GM12878 (cell line): Measurements from ENCODE around the gene MAP2K2. TPM values are rescaled to one million over a fixed set of nuclear protein-coding genes. Genes with fewer than 3 reads are reported as not detected.

Experiments used
- ATAC-seq: fragments of 200-7000 bp; cut with Tn5 transposase; 3 replicates; pipeline ENCODE4 v1.9.1; 2020; ENCODE audit warnings: mild to moderate bottlenecking, moderate library complexity
- BruUV-seq: library from RNA; stranded (reverse); fragments of 400-500 nt; replicated peaks from 2 replicates; lab custom pipeline; 2021; lab: Mats Ljungman, UMichigan
- CTCF ChIA-PET: fragments of 300-600 bp; sonication (Branson Sonifier 250); formaldehyde crosslinking; extraction: SDS; loops from one replicate; lab custom pipeline; 2021; ENCODE audit warnings: inconsistent platforms; lab: Yijun Ruan, JAX
- POLR2A ChIA-PET: fragments of 350-600 bp; formaldehyde crosslinking; extraction: SDS; loops from one replicate; lab custom pipeline; 2021; ENCODE audit warnings: inconsistent platforms; lab: Charles Lee
- RAD21 ChIA-PET: fragments of 300-600 bp; sonication (Branson Sonifier 250); formaldehyde crosslinking; loops from one replicate; lab custom pipeline; 2023; ENCODE audit warnings: antibody characterized with exemption; ENCODE audit not compliant: unreplicated experiment; lab: Charles Lee
- SMC1A ChIA-PET: fragments of 300-600 bp; sonication (Branson Sonifier 250); formaldehyde crosslinking; loops from one replicate; lab custom pipeline; 2023; ENCODE audit not compliant: unreplicated experiment, uncharacterized antibody; lab: Charles Lee
- DNase-seq: peaks from one replicate; pipeline ENCODE4 v3.0.0-alpha.2; 2011; ENCODE audit warnings: low read depth, low spot score
- FAIRE-seq: peaks from 3 replicates; lab custom pipeline; 2011; peaks lifted over from hg19 to GRCh38; lab: Jason Lieb, UNC
- H2AFZ ChIP-seq: 2 replicates; pipeline ENCODE4 v1.6.0; 2011; ENCODE audit warnings: low read depth, low read length, control low read depth; ENCODE audit not compliant: control insufficient read depth
- H3K27ac ChIP-seq: 2 replicates; pipeline ENCODE4 v1.5.1; 2011; ENCODE audit warnings: control low read depth; ENCODE audit not compliant: control insufficient read depth, insufficient read depth
- H3K27me3 ChIP-seq, 2 experiments: replicated peaks in 1 of 2; 2 replicates each; pipeline versions ENCODE4 v1.6.0 to v1.6.1; 2011; ENCODE audit warnings: low read length in 1 of 2; ENCODE audit not compliant: control insufficient read depth in 2 of 2, insufficient read depth in 2 of 2
- H3K36me3 ChIP-seq, 2 experiments: 2 replicates each; pipeline ENCODE4 v1.5.1; 2011; ENCODE audit warnings: low read length in 1 of 2; ENCODE audit not compliant: control insufficient read depth in 2 of 2, insufficient read depth in 2 of 2
- H3K4me1 ChIP-seq: 2 replicates; pipeline ENCODE4 v1.6.1; 2011; ENCODE audit warnings: mild to moderate bottlenecking, low read length, moderate library complexity, mixed read lengths; ENCODE audit not compliant: control insufficient read depth, insufficient read depth
- H3K4me2 ChIP-seq: 2 replicates; pipeline ENCODE4 v1.6.0; 2011; ENCODE audit warnings: control low read depth; ENCODE audit not compliant: control insufficient read depth, insufficient read depth
- H3K4me3 ChIP-seq: fragments of 200-600 bp; sonication (generic); 2 replicates; pipeline ENCODE4 v1.5.1; 2016
- H3K79me2 ChIP-seq: 2 replicates; pipeline ENCODE4 v1.6.0; 2011; ENCODE audit warnings: low read length; ENCODE audit not compliant: control insufficient read depth, insufficient read depth
- H3K9ac ChIP-seq: 2 replicates; pipeline ENCODE4 v1.8.0; 2011; ENCODE audit warnings: low read length, control low read depth, mixed read lengths; ENCODE audit not compliant: control insufficient read depth, insufficient read depth
- H3K9me3 ChIP-seq: replicated peaks from 3 replicates; pipeline ENCODE4 v1.5.1; 2011; ENCODE audit warnings: mild to moderate bottlenecking, low read length; ENCODE audit not compliant: control insufficient read depth, insufficient read depth
- H4K20me1 ChIP-seq: 2 replicates; pipeline ENCODE4 v1.6.0; 2011; ENCODE audit not compliant: control insufficient read depth, insufficient read depth
- BACH1 ChIP-seq: fragments of 450-650 bp; IDR thresholded peaks from 2 replicates; pipeline ENCODE4 v1.6.1; 2017; ENCODE audit warnings: mild to moderate bottlenecking, borderline replicate concordance
- BHLHE40 ChIP-seq, 2 experiments: fragments of 450-650 bp in 1 of 2; IDR thresholded peaks; 2 replicates each; pipeline ENCODE4 v1.6.1; 2011 to 2017; ENCODE audit warnings: low read depth in 2 of 2, borderline replicate concordance in 1 of 2, improper control_type of control experiment in 1 of 2, low read length in 1 of 2, mild to moderate bottlenecking in 1 of 2
- BMI1 ChIP-seq: fragments of 450-650 bp; IDR thresholded peaks from 2 replicates; pipeline ENCODE4 v1.6.1; 2016; ENCODE audit warnings: mild to moderate bottlenecking, moderate library complexity, borderline replicate concordance
- DPF2 ChIP-seq: fragments of 450-650 bp; IDR thresholded peaks from 2 replicates; pipeline ENCODE4 v1.6.1; 2017; ENCODE audit warnings: mild to moderate bottlenecking
- ETV6 ChIP-seq, 2 experiments: fragments of 450-650 bp in 1 of 2; IDR thresholded peaks in 1 of 2; conservative IDR thresholded peaks in 1 of 2; 2 replicates each; pipeline ENCODE4 v1.6.1; 2014; ENCODE audit warnings: antibody characterized with exemption in 1 of 2, borderline replicate concordance in 1 of 2, low read depth in 1 of 2, mild to moderate bottlenecking in 1 of 2, moderate library complexity in 1 of 2
- JUNB ChIP-seq: IDR thresholded peaks from 2 replicates; pipeline ENCODE4 v1.6.1; 2016; ENCODE audit warnings: antibody characterized with exemption, mild to moderate bottlenecking
- KAT2A ChIP-seq: conservative IDR thresholded peaks from 2 replicates; pipeline ENCODE4 v1.6.1; 2011; ENCODE audit warnings: low read depth, low read length; ENCODE audit not compliant: control insufficient read depth
- MTA2 ChIP-seq: fragments of 450-650 bp; IDR thresholded peaks from 2 replicates; pipeline ENCODE4 v1.6.1; 2016; ENCODE audit warnings: low read depth, mild to moderate bottlenecking, moderate library complexity
- MYC ChIP-seq: IDR thresholded peaks from 2 replicates; pipeline ENCODE4 v1.6.1; 2011; ENCODE audit warnings: mild to moderate bottlenecking, low read length, moderate library complexity, inconsistent platforms; ENCODE audit not compliant: insufficient read depth, insufficient replicate concordance, insufficient read length, severe bottlenecking
- NBN ChIP-seq: fragments of 450-650 bp; IDR thresholded peaks from 2 replicates; pipeline ENCODE4 v1.6.1; 2016
- NRF1 ChIP-seq: conservative IDR thresholded peaks from 2 replicates; pipeline ENCODE4 v1.6.1; 2011; ENCODE audit warnings: mild to moderate bottlenecking, low read depth, low read length, improper control_type of control experiment
- POLR2AphosphoS2 ChIP-seq: IDR thresholded peaks from 2 replicates; pipeline ENCODE4 v1.6.1; 2011; ENCODE audit warnings: low read depth, mild to moderate bottlenecking, low read length, improper control_type of control experiment, moderate library complexity
- POLR2AphosphoS5 ChIP-seq: IDR thresholded peaks from 2 replicates; pipeline ENCODE4 v1.6.1; 2011; ENCODE audit warnings: mild to moderate bottlenecking, low read length, inconsistent platforms
- POU2F2 ChIP-seq: IDR thresholded peaks from 3 replicates; pipeline ENCODE4 v1.6.1; 2011; ENCODE audit warnings: low read depth, mild to moderate bottlenecking, low read length, borderline replicate concordance
- TAF1 ChIP-seq: IDR thresholded peaks from 2 replicates; pipeline ENCODE4 v1.6.1; 2011; ENCODE audit warnings: mild to moderate bottlenecking, low read depth, low read length, borderline replicate concordance
- YY1 ChIP-seq: IDR thresholded peaks from 2 replicates; pipeline ENCODE4 v1.6.1; 2011; ENCODE audit warnings: low read depth, mild to moderate bottlenecking, low read length
- WGBS: methylation state at CpG from one replicate; pipeline ENCODE4 v1.1.6; 2016; ENCODE audit warnings: low lambda C conversion rate; ENCODE audit not compliant: insufficient replicate concordance, insufficient coverage; ENCODE audit errors: missing lambda C conversion rate; 5-methylcytosine and 5-hydroxymethylcytosine counted together
- in situ Hi-C: fragments of 300-500 bp; cut with MboI; formaldehyde crosslinking; loops from 9 replicates; pipeline ENCODE4 v1.14.3; 2018; ENCODE audit warnings: mixed read lengths
- intact Hi-C: fragments of 100-400 bp; cut with micrococcal nuclease; formaldehyde crosslinking; loops from one replicate; pipeline ENCODE4 v1.14.2; 2022; ENCODE audit not compliant: unreplicated experiment
- polyA plus RNA-seq, 11 experiments: library from polyadenylated mRNA; depleted of rRNA in 4 of 11; unstranded in 6 of 11; stranded (reverse) in 5 of 11; fragments of >200 nt; fragmentation: Nextera tagmentation in 4 of 11; fragmentation: Illumina TruSeq in 1 of 11; extraction: Ambion mirVana in 4 of 11; extraction: Trizol in 1 of 11; gene quantifications; 1 replicate in 1 of 11; 2 replicates in 10 of 11; pipeline versions ENCODE4 v1.2.1 to v1.2.3, GENCODE V29; 2011 to 2016; ENCODE audit warnings: inconsistent platforms in 2 of 11, missing spikeins in 2 of 11, low read depth in 1 of 11
- total RNA-seq, 4 experiments: library from RNA; depleted of rRNA in 3 of 4; stranded (reverse); fragments of >200 nt in 3 of 4; fragmentation: Illumina TruSeq in 1 of 4; extraction: Trizol in 1 of 4; gene quantifications; 2 replicates each; pipeline versions ENCODE4 v1.2.1 to v1.2.3, GENCODE V29; 2013 to 2021
- TF ChIP-seq, protein P1 (sequence below): fragments of 450-650 bp; IDR thresholded peaks from 2 replicates; pipeline ENCODE4 v1.6.1; 2016; ENCODE audit warnings: mild to moderate bottlenecking
- TF ChIP-seq, protein P2 (sequence below): fragments of 150-350 bp; IDR thresholded peaks from 2 replicates; pipeline ENCODE4 v1.6.1; 2014; ENCODE audit warnings: mild to moderate bottlenecking, low read depth, low read length
- TF ChIP-seq, protein P3 (sequence below): fragments of 450-650 bp; IDR thresholded peaks from 2 replicates; pipeline ENCODE4 v1.6.1; 2017; ENCODE audit warnings: mild to moderate bottlenecking

MAP2K2 gene
- total and polyA plus RNA-seq, 10 of the 15 experiments (the other 5 are each of a cell fraction or from before 2014, with no cell fraction given): 1.00 to 210 (median 53.5) TPM

- SMC1A ChIA-PET: interaction anchor here (1.9 kb wide), 2 partner anchors 48 to 54 kb away, joined by 5 to 6 read pairs; no protein-coding TSS in a partner anchor
- H3K9ac ChIP-seq: peak overlapping the region; percentile 75
- under 1% methylated on average over 13 of the region's 23 CpGs for WGBS
- peaks cover 14% of the 10 kb centered on the region for H4K20me1 ChIP-seq
- peak overlapping the region; percentile 98 for H3K4me2 ChIP-seq
- H3K36me3 ChIP-seq: peaks cover 5 to 9% of the 10 kb centered on the region in 2 experiments; a peak in 3 of 4 replicates
- in situ Hi-C loops (loop anchor here (5.0 kb wide), 1 partner anchor 69 kb away; no protein-coding TSS in a partner anchor), intact Hi-C loops (loop anchor here (10.0 kb wide), 1 partner anchor 124 kb away; the partner anchor contains the start of genes ANKRD24 and SIRT6)
- no peak overlapping the region for H2AFZ ChIP-seq
- DNase-seq (no peak), FAIRE-seq (no peak), ATAC-seq (peak; percentile 57)
- POLR2A ChIA-PET: interaction anchor here (2.4 to 2.5 kb wide), 2 partner anchors 54 to 76 kb away, joined by 8 to 11 read pairs; partner anchors contain the start of genes EEF2 and PIAS4
- H3K27ac ChIP-seq: peak overlapping the region; percentile 87
- H3K4me3 ChIP-seq: peak overlapping the region; percentile 58
- no TSS peak for BruUV-seq
- CTCF ChIA-PET: no interaction called here
- peaks cover 29% of the 10 kb centered on the region for H3K4me1 ChIP-seq
- RAD21 ChIA-PET: interaction anchor here (0.6 to 1.6 kb wide), 3 partner anchors 48 to 1084 kb away, joined by 3 to 5 read pairs (median 3); partner anchors contain the start of gene TLE6
- peaks cover 82% of the 10 kb centered on the region for H3K79me2 ChIP-seq
- no peaks in the 10 kb centered on the region for H3K27me3 ChIP-seq
- H3K9me3 ChIP-seq: no peaks in the 10 kb centered on the region
- no peak for TF ChIP-seq ETV6 (conservative IDR thresholded peaks at IDR 0.05 in 1 of 2, IDR thresholded peaks at IDR 0.05 in 1 of 2; ENCODE audit: borderline replicate concordance in 1 of 2, low read depth in 1 of 2)
- no peak for TF ChIP-seq NRF1
- TF ChIP-seq, protein P1, sequence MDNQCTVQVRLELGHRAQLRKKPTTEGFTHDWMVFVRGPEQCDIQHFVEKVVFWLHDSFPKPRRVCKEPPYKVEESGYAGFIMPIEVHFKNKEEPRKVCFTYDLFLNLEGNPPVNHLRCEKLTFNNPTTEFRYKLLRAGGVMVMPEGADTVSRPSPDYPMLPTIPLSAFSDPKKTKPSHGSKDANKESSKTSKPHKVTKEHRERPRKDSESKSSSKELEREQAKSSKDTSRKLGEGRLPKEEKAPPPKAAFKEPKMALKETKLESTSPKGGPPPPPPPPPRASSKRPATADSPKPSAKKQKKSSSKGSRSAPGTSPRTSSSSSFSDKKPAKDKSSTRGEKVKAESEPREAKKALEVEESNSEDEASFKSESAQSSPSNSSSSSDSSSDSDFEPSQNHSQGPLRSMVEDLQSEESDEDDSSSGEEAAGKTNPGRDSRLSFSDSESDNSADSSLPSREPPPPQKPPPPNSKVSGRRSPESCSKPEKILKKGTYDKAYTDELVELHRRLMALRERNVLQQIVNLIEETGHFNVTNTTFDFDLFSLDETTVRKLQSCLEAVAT: no peak
- TF ChIP-seq TAF1: no peak
- TF ChIP-seq POLR2AphosphoS5: 0 out of 2 replicates have a peak, but pooled peaks have one; percentile 60
- no peak for TF ChIP-seq KAT2A
- TF ChIP-seq MTA2: no peak
- TF ChIP-seq POU2F2: no peak
- TF ChIP-seq BMI1: no peak
- no peak for TF ChIP-seq MYC
- TF ChIP-seq, protein P2, sequence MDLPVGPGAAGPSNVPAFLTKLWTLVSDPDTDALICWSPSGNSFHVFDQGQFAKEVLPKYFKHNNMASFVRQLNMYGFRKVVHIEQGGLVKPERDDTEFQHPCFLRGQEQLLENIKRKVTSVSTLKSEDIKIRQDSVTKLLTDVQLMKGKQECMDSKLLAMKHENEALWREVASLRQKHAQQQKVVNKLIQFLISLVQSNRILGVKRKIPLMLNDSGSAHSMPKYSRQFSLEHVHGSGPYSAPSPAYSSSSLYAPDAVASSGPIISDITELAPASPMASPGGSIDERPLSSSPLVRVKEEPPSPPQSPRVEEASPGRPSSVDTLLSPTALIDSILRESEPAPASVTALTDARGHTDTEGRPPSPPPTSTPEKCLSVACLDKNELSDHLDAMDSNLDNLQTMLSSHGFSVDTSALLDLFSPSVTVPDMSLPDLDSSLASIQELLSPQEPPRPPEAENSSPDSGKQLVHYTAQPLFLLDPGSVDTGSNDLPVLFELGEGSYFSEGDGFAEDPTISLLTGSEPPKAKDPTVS: no peak
- peak; percentile 56; the same call in 1 of the 2 replicates for TF ChIP-seq YY1
- 0 out of 2 replicates have a peak, but pooled peaks have one; percentile 41 for TF ChIP-seq POLR2AphosphoS2
- TF ChIP-seq, protein P3, sequence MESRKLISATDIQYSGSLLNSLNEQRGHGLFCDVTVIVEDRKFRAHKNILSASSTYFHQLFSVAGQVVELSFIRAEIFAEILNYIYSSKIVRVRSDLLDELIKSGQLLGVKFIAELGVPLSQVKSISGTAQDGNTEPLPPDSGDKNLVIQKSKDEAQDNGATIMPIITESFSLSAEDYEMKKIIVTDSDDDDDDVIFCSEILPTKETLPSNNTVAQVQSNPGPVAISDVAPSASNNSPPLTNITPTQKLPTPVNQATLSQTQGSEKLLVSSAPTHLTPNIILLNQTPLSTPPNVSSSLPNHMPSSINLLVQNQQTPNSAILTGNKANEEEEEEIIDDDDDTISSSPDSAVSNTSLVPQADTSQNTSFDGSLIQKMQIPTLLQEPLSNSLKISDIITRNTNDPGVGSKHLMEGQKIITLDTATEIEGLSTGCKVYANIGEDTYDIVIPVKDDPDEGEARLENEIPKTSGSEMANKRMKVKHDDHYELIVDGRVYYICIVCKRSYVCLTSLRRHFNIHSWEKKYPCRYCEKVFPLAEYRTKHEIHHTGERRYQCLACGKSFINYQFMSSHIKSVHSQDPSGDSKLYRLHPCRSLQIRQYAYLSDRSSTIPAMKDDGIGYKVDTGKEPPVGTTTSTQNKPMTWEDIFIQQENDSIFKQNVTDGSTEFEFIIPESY: no peak
- TF ChIP-seq BHLHE40 (IDR thresholded peaks at IDR 0.05; ENCODE audit: borderline replicate concordance in 1 of 2, low read depth in 2 of 2, low read length in 1 of 2): peak in 1 of 2 experiments; percentile 33; a peak in 1 of 4 replicates
- TF ChIP-seq JUNB: no peak
- TF ChIP-seq BACH1: peak; percentile 54; the same call in 1 of the 2 replicates
- 0 out of 2 replicates have a peak, but pooled peaks have one; percentile 8 for TF ChIP-seq DPF2
- TF ChIP-seq NBN: no peak
Observed at GRCh38 chr19:4061178-4061682, 62.7 kb downstream of the MAP2K2 start.
